ENCODE measurements around the gene SEC22C.
"Not testable (repeated sequence)": the region's sequence is repeated elsewhere in the genome, so short reads cannot be mapped to it uniquely, and the experiment has no call there.

SEC22C gene

DNA sequence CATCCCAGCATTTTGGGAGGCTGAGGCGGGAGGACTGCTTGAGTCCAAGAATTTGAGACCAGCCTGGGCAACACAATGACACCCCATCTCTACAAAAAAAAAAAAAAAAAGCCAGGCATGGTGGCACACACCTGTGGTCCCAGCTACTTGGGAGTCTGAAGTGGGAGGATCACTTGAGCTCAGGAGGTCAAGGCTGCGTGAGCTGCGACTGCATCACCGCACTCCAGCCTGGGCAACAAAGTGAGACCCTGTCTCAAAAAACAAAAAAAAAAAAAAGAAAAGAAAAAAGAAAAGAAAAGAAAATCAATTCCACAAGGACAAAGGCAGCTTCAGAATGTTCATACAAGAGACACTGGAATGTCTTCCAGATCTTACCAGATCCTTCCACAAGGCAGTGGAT lies 2.4 kb downstream of the SEC22C start:
- not testable (repeated sequence) for DNase-seq (ENCODE audit: low spot score)

DNA sequence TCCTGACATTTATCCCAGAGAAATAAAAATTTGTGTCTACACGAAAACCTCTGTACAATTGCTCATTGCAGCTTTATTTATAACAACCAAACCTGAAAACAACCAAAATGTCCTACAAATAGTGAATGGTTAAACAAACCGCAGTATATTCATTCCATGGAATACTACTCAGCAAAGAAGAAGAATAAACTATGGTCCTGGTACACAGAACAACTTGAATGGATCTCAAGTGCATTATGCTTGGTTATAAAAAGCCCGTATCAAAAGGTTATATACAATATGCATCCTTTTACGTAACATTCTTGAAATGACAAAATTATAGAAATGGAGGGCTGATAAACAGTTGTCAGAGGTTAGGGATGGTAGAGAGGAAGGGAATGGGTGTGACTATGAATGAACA lies 3.7 kb downstream of the SEC22C start:
- DNase-seq (ENCODE audit: low spot score), result no peak

DNA sequence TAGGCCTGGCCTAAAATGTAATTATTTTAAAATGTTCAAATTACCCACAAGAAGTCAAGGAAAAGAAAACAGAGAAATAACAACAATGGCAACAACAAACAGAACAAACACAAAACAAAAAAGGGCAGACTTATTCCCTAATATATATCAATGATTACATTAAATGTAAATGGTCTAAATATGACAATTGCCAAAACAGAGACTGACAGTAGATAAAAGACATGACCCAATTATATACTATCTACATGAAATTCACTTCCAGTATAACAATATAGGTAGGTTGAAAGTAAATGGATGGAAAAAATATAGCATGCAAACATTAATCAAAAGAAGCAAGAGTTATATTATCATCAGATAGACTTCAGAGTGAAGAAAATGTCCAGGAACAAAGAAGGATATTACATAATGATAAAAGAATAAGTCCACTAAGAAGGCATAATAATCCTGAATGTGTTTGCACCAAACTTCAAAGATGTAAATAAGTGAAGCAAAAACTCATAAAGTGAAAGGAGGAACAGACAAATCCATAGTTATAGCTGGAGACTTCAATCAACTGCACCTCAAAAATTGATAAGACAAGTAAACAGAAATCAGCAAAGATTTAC lies 6.5 kb downstream of the SEC22C start:
- no peak for DNase-seq (ENCODE audit: low spot score)

DNA sequence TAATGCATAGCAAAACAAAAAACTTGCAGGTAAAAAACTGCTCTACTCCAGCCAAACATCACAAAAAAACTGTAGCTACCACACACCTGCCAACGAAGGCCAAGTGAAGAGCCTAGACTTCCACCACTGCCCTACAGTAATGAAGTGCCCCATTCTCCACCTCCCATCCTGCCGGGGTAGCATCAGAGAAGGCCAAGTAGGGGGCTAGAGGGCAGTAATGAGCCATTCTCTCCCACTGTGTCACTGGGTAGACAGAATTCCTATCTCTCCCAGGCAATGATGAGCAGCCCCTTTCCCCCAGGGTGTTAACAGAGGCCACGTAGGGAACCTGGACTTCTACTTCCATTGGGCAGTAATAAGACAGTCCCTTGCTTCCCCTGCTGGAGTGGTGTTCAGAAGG lies 9.5 kb downstream of the SEC22C start:
- peak; percentile 53 for DNase-seq (ENCODE audit: low spot score)

DNA sequence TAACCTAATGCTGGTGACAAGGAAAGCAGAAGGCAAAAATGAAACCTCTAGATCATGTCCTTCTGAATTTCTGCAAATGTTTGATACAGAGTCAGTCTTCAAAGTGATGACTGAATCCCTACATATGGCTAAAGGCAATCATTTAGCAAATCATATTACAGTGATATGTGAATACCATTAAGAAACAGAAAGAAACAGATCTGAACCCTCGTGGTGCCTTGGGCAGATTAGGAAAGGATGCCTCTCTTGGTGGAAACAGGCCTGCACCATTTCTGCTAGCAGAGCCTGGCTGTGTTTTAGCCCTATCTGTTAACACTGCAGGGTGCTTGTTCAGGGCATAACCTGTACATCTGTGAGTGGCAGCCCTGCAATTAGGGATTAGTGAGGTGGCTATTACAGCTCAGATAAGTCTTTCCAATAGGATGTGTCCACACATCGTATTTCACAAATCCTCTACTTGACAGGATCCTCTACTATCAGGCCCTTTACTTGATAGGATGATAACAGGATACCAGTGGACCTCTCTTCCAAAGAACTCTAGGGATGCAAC lies 12.1 kb downstream of the SEC22C start:
- DNase-seq (ENCODE audit: low spot score), result no peak

DNA sequence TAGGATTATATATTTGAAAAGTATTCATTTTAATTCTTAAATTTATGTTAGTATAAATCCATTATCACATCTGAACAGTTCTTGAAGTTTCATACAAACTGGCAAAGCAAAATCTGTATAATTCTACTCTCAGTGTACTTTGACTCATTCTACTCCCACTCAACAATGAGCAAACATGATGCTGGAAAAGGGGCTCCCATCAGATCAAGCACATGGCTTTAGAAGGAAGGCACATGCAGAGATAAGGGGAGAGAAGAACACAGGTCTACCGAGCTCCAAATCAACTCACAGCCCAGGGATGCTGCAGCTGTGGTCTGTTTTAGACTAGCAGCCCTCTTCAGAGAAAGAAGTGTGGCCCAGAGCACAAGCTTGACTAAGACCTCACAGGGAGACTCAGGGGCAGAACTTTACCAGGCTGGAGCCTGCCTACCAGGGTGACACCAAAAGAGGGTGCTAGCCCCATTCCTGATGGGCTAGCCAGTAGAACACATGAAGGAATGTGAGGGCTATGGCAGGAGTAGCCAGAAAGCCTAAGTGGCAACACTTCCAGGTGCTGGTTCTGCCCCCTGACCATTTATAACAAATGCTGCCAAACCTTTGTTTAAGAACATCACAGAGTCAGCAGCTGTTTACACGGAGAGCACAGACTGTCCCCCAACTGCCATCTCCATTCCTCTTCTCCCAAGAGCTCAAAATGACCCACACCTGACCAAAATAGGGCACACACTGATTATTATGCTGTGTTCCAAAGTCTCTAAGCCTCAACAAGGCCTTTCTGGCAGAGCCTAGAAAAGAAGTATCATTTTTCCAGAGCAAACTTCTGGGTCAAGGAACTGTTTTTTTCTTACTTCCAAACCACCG lies 19.5 kb downstream of the SEC22C start:
- DNase-seq (ENCODE audit: low spot score), result no peak

DNA sequence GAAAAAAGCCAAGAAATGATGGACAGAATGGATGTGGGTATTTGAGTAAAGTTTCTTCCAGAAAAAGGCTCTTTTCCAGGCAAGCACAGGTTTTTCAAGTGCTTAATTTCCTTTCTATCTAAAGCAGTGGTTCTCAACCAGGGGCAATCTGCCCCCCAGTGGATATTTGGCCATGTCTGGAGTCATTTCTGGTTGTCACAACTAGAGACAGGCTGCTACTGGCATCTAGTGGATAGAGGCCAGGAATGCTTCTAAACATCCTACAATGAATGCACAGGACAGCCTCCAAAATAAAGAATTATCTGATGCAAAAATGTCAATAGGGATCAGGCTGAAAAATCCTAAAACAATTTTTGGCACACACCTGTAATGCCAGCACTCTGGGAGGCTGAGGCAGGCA lies 23.9 kb downstream of the SEC22C start:
- no peak for DNase-seq (ENCODE audit: low spot score)

DNA sequence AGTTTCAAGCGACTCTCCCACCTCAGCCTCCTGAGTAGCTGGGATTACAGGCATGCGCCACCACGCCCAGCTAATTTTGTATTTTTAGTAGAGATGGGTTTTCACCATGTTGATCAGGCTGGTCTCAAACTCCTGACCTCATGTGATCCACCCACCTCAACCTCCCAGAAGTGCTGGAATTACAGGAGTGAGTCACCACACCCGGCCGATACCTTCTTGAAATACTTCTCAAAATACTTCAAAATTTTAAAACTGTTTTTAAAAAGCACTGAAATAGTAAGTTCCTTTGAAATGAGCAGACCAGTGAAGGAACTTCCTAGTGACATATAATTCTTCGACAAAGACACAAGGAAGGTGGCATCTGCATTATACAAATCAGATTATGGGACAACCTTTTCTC lies 24.9 kb downstream of the SEC22C start:
- DNase-seq (ENCODE audit: low spot score), result not testable (repeated sequence)

DNA sequence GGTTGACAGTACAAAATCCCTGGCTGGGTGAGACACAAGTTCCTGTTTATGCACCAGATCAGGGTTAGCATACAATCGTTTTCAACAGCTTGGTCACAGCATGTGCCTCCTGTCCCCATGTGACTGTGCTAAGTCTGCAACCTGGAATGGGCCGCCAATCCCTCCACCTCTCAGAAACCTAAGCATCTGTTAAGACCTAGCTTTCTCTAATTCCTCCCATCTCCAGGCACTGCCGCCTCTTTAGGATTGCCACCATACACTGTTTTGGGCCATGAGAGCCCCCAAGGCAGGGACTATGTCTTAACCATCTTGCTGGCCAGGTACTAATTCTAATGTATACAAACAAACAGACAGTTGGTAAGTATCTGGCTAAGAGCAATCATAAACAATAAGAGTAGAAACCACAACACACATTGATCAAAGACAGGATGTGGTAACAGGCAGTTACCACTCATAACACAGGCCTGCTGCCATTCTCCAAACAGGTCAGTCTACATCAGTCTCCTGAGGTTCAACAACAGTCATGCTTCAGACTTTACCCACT lies 25.6 kb downstream of the SEC22C start:
- DNase-seq (ENCODE audit: low spot score), result no peak

DNA sequence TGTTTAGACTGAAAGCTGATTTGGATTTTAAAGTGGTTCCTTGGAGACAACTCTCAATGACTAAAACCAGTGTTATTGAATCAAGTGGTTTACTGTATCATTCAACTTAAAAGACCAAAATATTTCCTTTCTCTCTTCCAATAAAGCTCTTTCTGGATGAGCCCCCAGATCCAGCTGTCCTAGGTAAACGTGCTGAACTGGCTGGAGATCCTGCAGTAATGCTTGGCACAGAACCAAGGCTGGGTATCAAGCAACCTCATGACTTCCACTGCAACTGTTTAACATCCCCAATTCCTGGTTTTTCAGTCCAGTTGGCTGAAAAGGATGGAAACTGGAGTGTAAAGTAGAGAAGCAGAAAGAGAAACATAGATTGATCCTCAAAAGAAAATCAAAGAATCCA lies 28.9 kb downstream of the SEC22C start:
- DNase-seq (ENCODE audit: low spot score), result no peak

DNA sequence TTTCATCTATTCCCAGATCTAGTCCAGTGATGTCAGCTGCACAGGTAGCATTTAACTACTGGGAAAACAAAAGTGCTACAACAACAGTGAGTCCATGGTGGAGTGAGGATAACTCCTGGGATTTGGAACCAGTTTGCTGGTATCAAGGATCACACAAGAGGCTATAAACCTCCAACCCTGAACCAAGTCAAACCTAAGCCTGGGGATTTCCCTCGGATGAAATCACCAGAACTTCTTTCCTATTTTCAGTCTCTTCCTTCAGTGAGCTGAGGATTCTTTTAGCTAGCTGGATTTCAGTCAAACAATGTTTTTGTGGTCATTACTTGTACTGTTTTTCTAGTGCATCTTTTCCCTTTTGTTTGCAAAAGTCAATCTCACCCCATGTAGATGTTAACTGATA lies 31.5 kb downstream of the SEC22C start:
- DNase-seq (ENCODE audit: low spot score), result no peak

DNA sequence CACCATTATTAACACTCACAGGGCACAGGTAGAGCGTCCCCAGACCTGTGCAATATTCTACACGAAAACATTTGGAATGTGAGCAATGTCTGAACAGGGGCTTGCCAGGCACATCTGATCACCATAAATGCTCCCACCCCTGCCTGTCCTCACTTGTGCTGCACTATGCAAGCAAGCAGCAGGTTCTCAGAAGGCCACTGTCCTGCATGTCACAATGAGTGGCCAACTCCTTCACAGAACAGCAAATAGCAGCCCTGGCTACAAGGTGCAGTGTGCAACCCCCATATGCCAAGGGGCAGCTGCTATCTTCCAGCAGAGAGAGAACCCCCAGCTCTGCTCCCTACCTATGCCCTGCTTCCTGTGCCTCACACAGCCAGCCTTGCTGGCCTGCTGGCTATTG lies 32.6 kb downstream of the SEC22C start:
- DNase-seq (ENCODE audit: low spot score), result no peak

DNA sequence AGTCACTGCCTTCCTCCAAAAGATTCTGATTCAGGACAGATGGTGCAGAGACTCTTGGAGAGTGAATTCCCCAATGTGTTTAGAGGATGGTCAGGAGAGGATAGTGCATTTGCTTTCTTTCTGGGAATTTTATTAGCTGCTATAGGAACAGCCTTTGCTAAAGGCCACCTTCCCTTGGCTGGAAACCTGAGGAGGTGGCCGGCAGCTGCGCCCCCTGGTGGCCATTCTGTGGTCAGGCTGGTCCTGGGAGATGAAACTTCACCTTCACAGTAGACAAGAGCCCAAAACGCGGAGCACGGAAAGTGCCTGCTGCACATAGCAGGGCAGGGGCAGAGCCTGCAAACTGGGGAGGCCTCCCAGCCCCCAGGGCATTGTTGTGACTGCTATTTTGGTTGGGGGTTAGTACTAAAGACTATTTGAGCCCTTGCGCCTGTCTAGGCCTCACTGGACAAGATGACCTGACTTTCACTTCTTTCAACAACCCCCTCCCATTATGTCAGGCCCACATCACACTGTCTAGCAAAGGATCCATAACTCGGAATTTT lies 34.3 kb downstream of the SEC22C start:
- peak; percentile 73 for DNase-seq (ENCODE audit: low spot score)

DNA sequence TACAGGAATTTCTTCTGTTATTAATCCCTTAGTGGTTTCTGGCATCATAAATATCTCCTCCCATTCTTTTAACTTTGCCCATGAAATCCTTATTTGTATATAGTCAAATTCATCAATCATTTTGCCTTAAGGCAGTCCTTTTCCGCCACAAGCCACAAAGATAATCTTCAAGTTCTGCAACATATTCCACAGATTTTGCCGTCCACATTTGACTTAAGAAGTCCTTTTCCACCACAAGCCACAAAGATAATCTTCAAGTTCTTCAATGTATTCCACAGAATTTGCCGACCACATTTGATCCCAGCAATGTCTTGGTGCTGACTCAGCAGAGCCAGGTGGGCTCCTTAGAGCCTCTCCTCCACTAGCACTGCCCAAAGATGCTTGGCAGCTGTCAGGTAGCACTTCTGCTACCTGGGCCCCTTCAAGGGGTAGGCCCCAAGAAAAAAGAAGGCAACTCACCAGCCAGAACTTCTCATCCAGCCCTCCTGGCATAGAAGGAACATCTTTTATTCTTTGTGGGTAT lies 35.0 kb downstream of the SEC22C start:
- no peak for DNase-seq (ENCODE audit: low spot score)

DNA sequence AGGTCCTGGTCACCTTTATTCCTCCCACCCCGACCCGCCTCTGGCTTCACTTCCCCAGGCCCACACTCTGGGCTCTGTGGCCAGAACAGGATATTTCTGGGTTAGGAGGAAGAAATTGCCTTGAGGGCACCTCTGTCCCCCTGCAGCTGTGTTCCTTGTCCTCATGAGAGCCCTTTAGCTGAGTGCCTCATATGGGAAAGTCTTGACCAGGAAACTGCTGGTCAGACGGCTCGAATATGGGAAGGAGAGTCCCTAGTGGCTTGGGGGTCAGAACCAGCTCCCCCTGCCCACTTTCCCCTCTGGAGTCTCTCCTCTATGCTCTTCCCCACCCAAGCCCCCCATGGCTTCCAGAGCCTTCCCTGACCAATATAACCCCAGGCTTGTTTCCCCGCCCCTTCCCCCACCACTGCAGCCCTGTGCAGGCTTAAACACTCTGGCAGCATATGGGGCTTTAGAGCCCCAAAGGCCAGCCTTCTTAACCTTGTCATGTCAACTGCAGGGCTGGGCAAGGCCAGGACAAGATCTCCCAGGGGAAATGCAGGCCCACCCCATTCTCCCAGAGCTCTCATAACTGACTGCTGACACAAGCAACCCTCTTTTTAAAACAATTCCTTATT lies 36.4 kb downstream of the SEC22C start:
- DNase-seq (ENCODE audit: low spot score), result no peak

DNA sequence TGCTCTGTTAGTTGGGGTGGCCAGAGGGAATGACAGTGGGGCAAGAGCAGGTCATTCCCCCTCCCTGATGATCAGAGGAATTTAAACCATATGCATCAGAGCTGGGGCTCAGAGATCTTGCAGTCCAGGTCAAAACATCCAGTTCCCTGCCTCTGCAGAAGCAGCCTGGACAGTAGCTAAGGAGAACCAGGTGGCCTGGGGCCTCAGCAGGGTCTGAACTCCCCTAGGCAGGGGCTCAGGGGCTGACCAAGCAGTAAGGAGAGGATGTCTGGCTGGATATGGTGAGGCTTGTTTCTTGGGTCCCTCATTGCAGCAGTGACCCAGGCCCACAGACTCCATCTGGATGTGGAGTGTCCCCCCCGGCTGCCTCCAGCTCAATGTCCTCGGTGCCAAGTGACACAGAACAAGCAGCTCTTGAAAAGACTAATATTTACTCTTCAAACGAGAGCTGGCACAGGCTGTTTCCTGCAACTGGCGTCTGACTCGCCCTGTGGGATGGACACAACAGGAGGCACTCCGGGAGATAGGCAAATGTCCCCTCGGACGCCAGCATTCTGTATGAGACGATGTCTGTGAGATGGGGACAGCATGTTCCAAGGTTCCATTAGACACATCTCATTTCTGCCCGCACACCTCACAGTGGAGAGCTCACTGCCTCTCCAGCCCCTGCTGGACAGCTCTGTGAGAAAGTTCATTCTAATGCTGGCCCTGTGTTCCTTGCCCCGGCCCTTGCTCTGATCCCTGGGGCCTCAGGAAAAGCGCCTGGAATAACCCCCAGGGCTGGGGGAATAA lies 37.1 kb downstream of the SEC22C start:
- no peak for DNase-seq (ENCODE audit: low spot score)

DNA sequence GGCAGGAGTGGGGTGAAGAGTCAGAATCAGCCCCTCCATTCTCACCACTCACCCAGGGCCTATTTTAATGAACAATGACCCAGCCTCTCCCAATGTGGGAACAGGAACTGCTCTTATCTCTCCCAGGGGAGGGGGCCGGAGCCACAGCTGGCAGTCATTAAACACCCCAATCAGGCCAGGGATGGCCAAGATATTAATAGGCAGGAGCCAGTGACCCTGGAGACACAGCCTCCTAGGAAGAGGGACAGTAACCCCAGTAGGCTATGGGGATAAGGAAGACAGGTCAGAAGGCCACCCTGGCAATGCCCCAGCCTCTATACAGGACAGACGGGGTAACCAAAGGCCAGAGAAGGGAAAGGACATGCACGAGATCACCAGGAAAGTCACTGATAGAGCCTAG lies 40.7 kb downstream of the SEC22C start:
- DNase-seq (ENCODE audit: low spot score), result no peak

DNA sequence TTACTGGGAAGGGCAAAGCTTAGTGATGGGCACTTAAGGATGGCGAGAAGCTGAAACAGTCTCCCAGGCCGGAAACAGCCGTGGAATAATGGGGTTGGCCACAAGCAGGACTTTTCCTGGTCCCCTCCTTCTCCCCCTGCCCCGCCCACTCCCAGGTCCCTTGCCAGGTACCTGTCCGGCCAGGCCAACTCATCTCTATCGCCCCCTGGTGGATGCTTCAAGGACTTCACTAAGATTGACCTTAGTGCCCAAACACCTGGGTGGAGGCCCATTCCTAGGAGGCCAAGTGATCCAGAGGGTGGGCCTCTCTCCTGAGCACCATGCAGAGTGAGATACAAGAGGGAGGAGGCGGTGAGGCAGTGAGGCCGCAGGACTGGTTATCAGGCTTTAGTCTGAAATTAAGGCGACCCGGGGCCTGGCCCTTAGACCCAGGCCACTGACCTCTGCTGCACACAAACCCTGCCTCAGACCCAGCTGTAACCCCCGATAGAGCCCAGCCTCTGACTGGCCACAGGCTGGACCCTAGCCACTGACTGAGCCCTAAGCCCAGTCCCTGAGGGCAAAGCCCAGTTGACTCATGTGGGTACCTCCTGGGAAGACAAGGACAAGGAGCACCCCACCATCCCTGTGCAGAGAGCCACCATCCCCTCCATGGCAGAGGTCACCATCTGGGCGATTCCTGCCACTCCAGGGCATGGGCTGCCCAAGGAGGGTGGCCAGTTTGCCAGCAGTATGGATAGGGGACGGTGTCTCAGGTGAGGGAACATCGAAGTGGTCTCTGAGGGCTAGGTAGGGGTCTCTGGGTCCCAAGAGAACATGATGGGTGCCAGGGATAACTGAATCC lies 41.7 kb downstream of the SEC22C start:
- peak; percentile 70 for DNase-seq (ENCODE audit: low spot score)

DNA sequence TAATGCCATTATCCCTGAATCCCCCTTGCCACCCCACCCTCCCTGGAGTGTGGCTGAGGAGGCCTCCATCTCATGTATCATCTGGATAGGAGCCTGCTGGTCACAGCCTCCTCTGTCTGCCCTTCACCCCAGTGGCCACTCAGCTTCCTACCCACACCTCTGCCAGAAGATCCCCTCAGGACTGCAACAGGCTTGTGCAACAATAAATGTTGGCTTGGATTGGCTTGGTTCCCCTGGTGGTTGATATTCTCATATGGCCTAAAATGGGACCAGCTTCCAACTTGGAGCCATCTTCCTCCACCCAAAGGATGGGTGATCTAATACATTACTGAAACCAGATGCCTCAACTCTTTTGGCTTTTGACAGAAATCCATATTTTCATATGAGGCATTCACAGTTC lies 44.4 kb downstream of the SEC22C start:
- DNase-seq (ENCODE audit: low spot score), result no peak

DNA sequence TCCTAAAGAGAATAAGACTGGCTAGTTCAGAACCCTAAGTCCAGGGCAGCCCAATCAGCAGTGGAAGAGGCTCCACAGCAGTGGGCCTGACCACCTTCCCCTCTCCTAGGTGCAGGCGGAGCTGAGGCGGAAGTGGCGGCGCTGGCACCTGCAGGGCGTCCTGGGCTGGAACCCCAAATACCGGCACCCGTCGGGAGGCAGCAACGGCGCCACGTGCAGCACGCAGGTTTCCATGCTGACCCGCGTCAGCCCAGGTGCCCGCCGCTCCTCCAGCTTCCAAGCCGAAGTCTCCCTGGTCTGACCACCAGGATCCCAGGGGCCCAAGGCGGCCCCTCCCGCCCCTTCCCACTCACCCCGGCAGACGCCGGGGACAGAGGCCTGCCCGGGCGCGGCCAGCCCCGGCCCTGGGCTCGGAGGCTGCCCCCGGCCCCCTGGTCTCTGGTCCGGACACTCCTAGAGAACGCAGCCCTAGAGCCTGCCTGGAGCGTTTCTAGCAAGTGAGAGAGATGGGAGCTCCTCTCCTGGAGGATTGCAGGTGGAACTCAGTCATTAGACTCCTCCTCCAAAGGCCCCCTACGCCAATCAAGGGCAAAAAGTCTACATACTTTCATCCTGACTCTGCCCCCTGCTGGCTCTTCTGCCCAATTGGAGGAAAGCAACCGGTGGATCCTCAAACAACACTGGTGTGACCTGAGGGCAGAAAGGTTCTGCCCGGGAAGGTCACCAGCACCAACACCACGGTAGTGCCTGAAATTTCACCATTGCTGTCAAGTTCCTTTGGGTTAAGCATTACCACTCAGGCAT lies 45.6 kb downstream of the SEC22C start:
- DNase-seq (ENCODE audit: low spot score), result peak; percentile 69

Data from COLO829 (cell line).